Measurements from ENCODE around the gene DNM1L. TPM values are rescaled to one million over a fixed set of nuclear protein-coding genes. Genes with fewer than 3 reads are reported as not detected.

DNM1L gene
- polyA plus RNA-seq, 1 of the 3 experiments (the other 2 are of a cell fraction), result 26.6 TPM

- no peak for TF ChIP-seq USF2 (IDR thresholded peaks at IDR 0.05; ENCODE audit: borderline replicate concordance, low read depth, low read length)
- TF ChIP-seq MEF2A (IDR thresholded peaks at IDR 0.05; ENCODE audit: borderline replicate concordance, low read depth), result no peak
Measured at GRCh38 chr12:32651956-32652210, 27.2 kb upstream of the DNM1L start (continued).

GRCh38 chr12:32659908-32660440 lies 19.1 kb upstream of the DNM1L start:
- Histone ChIP-seq H3F3A (replicated peaks; ENCODE audit: insufficient read depth) (no peaks in the 10 kb centered on the region), H3K79me2 (ENCODE audit: insufficient read depth) (no peaks in the 10 kb centered on the region), H3K9me2 (no peaks in the 10 kb centered on the region), H3K27me3 (ENCODE audit: insufficient read depth) (no peaks in the 10 kb centered on the region), H3K4me1 (ENCODE audit: control insufficient read depth in 1 of 2, insufficient read depth in 2 of 2, low read depth in 1 of 2, low read length in 1 of 2) (peaks cover 0 to 3% of the 10 kb centered on the region in 2 experiments; a peak in 1 of 4 replicates), H3K36me3 (replicated peaks in 1 of 2; ENCODE audit: control insufficient read depth in 1 of 2, insufficient read depth in 2 of 2, low read length in 1 of 2) (no peaks in the 10 kb centered on the region), H3K4me3 (ENCODE audit: low read depth in 2 of 2, low read length in 1 of 2) (no peak overlapping the region), H3K9me3 (no peaks in the 10 kb centered on the region), H4K20me1 (ENCODE audit: insufficient read depth) (no peaks in the 10 kb centered on the region), H3K9ac (no peak overlapping the region), H3K4me2 (no peak overlapping the region), H3K27ac (ENCODE audit: low read depth in 2 of 2, low read length in 1 of 2) (no peak overlapping the region), H2AFZ (ENCODE audit: low read depth) (no peak overlapping the region)
- TF ChIP-seq CHD2 (IDR thresholded peaks at IDR 0.05; ENCODE audit: low read length, partially characterized antibody) (no peak), PBX3 (IDR thresholded peaks at IDR 0.05) (no peak), GABPA (IDR thresholded peaks at IDR 0.05; ENCODE audit: low read depth) (no peak)
- ChIA-PET POLR2A (no interaction called here), CTCF (interaction anchor here (0.5 to 6.3 kb wide), 4 partner anchors 12 to 278 kb away, joined by 3 to 73 read pairs (median 6); no protein-coding TSS in a partner anchor)
- WGBS (ENCODE audit: low lambda C conversion rate), result 61% methylated on average over 6 of the region's 6 CpGs
- no peak for DNase-seq

GRCh38 chr12:32661706-32662105 lies 17.4 kb upstream of the DNM1L start:
- no peak for DNase-seq
- H3F3A ChIP-seq (replicated peaks; ENCODE audit: insufficient read depth), result no peaks in the 10 kb centered on the region
- H3K27ac ChIP-seq (ENCODE audit: low read depth in 2 of 2, low read length in 1 of 2), result no peak overlapping the region
- WGBS (ENCODE audit: low lambda C conversion rate), result 82% methylated on average over 7 of the region's 7 CpGs
- no peaks in the 10 kb centered on the region for H3K36me3 ChIP-seq (replicated peaks in 1 of 2; ENCODE audit: control insufficient read depth in 1 of 2, insufficient read depth in 2 of 2, low read length in 1 of 2)
- CTCF ChIA-PET, result interaction anchor here (2.5 kb wide), 1 partner anchor 206 kb away, joined by 17 read pairs; no protein-coding TSS in a partner anchor
- peaks cover 0 to 3% of the 10 kb centered on the region in 2 experiments; a peak in 1 of 4 replicates for H3K4me1 ChIP-seq (ENCODE audit: control insufficient read depth in 1 of 2, insufficient read depth in 2 of 2, low read depth in 1 of 2, low read length in 1 of 2)
- no peak overlapping the region for H3K9ac ChIP-seq
- no peak for TF ChIP-seq RAD21 (IDR thresholded peaks at IDR 0.05; ENCODE audit: low read length)
- no peak for TF ChIP-seq FOXJ3 (CRISPR knock-in tag; IDR thresholded peaks at IDR 0.05)
- TF ChIP-seq EZH2phosphoT487 (IDR thresholded peaks at IDR 0.05; ENCODE audit: borderline replicate concordance, low read depth), result no peak
- no peak for TF ChIP-seq ELF1 (IDR thresholded peaks at IDR 0.05)
- TF ChIP-seq FOXM1 (IDR thresholded peaks at IDR 0.05; ENCODE audit: low read depth), result no peak
- no peak for TF ChIP-seq RFX5 (IDR thresholded peaks at IDR 0.05; ENCODE audit: low read length)
- no peaks in the 10 kb centered on the region for H4K20me1 ChIP-seq (ENCODE audit: insufficient read depth)
- POLR2A ChIA-PET, result interaction anchor here (0.5 kb wide), 1 partner anchor 254 kb away, joined by 5 read pairs; no protein-coding TSS in a partner anchor
- no peaks in the 10 kb centered on the region for H3K79me2 ChIP-seq (ENCODE audit: insufficient read depth)
- no peak overlapping the region for H3K4me2 ChIP-seq
- no peaks in the 10 kb centered on the region for H3K9me3 ChIP-seq
- no peaks in the 10 kb centered on the region for H3K9me2 ChIP-seq
- no peak overlapping the region for H2AFZ ChIP-seq (ENCODE audit: low read depth)
- H3K4me3 ChIP-seq (ENCODE audit: low read depth in 2 of 2, low read length in 1 of 2), result no peak overlapping the region
- no peaks in the 10 kb centered on the region for H3K27me3 ChIP-seq (ENCODE audit: insufficient read depth)

All from SK-N-SH (cell line).